ENCODE measurements around the gene STAT6.

- TF ChIP-seq RBAK (tag by site-specific recombination; IDR thresholded peaks at IDR 0.05) (no peak), ZNF366 (tag by site-specific recombination; conservative IDR thresholded peaks at IDR 0.05) (no peak), ZNF121 (tag by site-specific recombination; IDR thresholded peaks at IDR 0.05) (no peak), ZNF473 (tag by site-specific recombination; IDR thresholded peaks at IDR 0.05) (no peak), ZNF792 (tag by site-specific recombination; IDR thresholded peaks at IDR 0.05) (no peak), ZNF529 (tag by site-specific recombination; IDR thresholded peaks at IDR 0.05; ENCODE audit: insufficient replicate concordance) (no peak), ZNF239 (tag by site-specific recombination; IDR thresholded peaks at IDR 0.05) (no peak)
- TF ChIP-seq, protein P1, sequence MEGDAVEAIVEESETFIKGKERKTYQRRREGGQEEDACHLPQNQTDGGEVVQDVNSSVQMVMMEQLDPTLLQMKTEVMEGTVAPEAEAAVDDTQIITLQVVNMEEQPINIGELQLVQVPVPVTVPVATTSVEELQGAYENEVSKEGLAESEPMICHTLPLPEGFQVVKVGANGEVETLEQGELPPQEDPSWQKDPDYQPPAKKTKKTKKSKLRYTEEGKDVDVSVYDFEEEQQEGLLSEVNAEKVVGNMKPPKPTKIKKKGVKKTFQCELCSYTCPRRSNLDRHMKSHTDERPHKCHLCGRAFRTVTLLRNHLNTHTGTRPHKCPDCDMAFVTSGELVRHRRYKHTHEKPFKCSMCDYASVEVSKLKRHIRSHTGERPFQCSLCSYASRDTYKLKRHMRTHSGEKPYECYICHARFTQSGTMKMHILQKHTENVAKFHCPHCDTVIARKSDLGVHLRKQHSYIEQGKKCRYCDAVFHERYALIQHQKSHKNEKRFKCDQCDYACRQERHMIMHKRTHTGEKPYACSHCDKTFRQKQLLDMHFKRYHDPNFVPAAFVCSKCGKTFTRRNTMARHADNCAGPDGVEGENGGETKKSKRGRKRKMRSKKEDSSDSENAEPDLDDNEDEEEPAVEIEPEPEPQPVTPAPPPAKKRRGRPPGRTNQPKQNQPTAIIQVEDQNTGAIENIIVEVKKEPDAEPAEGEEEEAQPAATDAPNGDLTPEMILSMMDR (tag by site-specific recombination; IDR thresholded peaks at IDR 0.05), result no peak
Measured at GRCh38 chr12:57105011-57105753, 6.0 kb downstream of the STAT6 start.
